Esophagus muscularis mucosa (tissue), 3 donors: ENCODE results near the gene PWWP2A.

Source experiments
- CTCF ChIP-seq, 3 experiments: fragments of 200-600 bp in 2 of 3; fragments of 450-650 bp in 1 of 3; sonication (generic) in 2 of 3; IDR thresholded peaks; one replicate each; pipeline ENCODE4 v1.5.1; 2017 to 2019; ENCODE audit warnings: antibody characterized with exemption in 3 of 3, mild to moderate bottlenecking in 2 of 3, moderate library complexity in 1 of 3
- POLR2A ChIP-seq: fragments of 450-650 bp; IDR thresholded peaks from one replicate; pipeline ENCODE4 v1.6.1; 2017; ENCODE audit warnings: antibody characterized with exemption, moderate library complexity, mild to moderate bottlenecking, low read depth
- POLR2AphosphoS5 ChIP-seq, 2 donors: sonication (generic); formaldehyde crosslinking; IDR thresholded peaks; one replicate each; pipeline ENCODE4 v1.6.1; 2017; ENCODE audit warnings: antibody characterized with exemption in 2 of 2

GRCh38 chr5:160129841-160130240, 10.6 kb upstream of the PWWP2A start:
- no peak for TF ChIP-seq POLR2A
- TF ChIP-seq CTCF (IDR thresholded peaks at IDR 0.05), result no peak
- no peak for TF ChIP-seq POLR2AphosphoS5 (IDR thresholded peaks at IDR 0.05)
